Endothelial cell of umbilical vein (primary cell): Measurements from ENCODE around the gene ZPLD1. TPM values are rescaled to one million over a fixed set of nuclear protein-coding genes. Genes with fewer than 3 reads are reported as not detected.

ENCODE experiments used
- BruUV-seq: library from RNA; stranded (reverse); fragments of 400-500 nt; replicated peaks from 2 replicates; lab custom pipeline; 2021; lab: Mats Ljungman, UMichigan
- CTCF ChIA-PET: fragments of 300-600, 350-600 bp; sonication (Branson Sonifier 250); formaldehyde crosslinking; loops from one replicate; lab custom pipeline; 2021; ENCODE audit warnings: antibody characterized with exemption, inconsistent platforms; lab: Charles Lee
- POLR2A ChIA-PET: fragments of 300-600, 350-600 bp; sonication (Branson Sonifier 250); formaldehyde crosslinking; loops from one replicate; lab custom pipeline; 2021; ENCODE audit warnings: antibody characterized with exemption, inconsistent platforms; lab: Charles Lee
- DNase-seq: peaks from one replicate; pipeline ENCODE4 v3.0.0-alpha.2; 2011; ENCODE audit warnings: low read depth, low spot score
- FAIRE-seq: peaks from 2 replicates; lab custom pipeline; 2011; peaks lifted over from hg19 to GRCh38; lab: Jason Lieb, UNC
- H2AFZ ChIP-seq: 2 replicates; pipeline ENCODE4 v1.6.0; 2012; ENCODE audit warnings: low read depth, low read length, control low read depth, inconsistent platforms
- H3K27ac ChIP-seq: 2 replicates; pipeline ENCODE4 v1.5.1; 2011; ENCODE audit warnings: low read depth, mild to moderate bottlenecking, control low read depth, low read length, moderate library complexity; ENCODE audit not compliant: insufficient read depth
- H3K27me3 ChIP-seq, 2 experiments: 2 replicates each; pipeline versions ENCODE4 v1.6.0 to v1.6.1; 2011; ENCODE audit warnings: low read length in 2 of 2, mixed read lengths in 1 of 2; ENCODE audit not compliant: control insufficient read depth in 2 of 2, insufficient read depth in 2 of 2
- H3K36me3 ChIP-seq, 2 experiments: 2 replicates in 1 of 2; 3 replicates in 1 of 2; pipeline ENCODE4 v1.5.1; 2011; ENCODE audit warnings: low read length in 2 of 2, mild to moderate bottlenecking in 1 of 2, moderate library complexity in 1 of 2; ENCODE audit not compliant: control insufficient read depth in 2 of 2, insufficient read depth in 2 of 2; ENCODE audit errors: extremely low read depth in 1 of 2
- H3K4me1 ChIP-seq: 3 replicates; pipeline ENCODE4 v1.5.1; 2011; ENCODE audit warnings: mild to moderate bottlenecking, low read length; ENCODE audit not compliant: control insufficient read depth, insufficient read depth; ENCODE audit errors: extremely low read depth
- H3K4me2 ChIP-seq: 2 replicates; pipeline ENCODE4 v1.6.1; 2011; ENCODE audit warnings: low read length, control low read depth, mixed read lengths; ENCODE audit not compliant: insufficient read depth
- H3K4me3 ChIP-seq, 3 experiments: fragments of 200-600 bp in 1 of 3; sonication (generic), shearing (Covaris generic) in 1 of 3; replicated peaks in 1 of 3; 2 replicates each; pipeline ENCODE4 v1.5.1; 2011 to 2016; ENCODE audit warnings: control low read depth in 3 of 3, low read length in 3 of 3, mild to moderate bottlenecking in 2 of 3, inconsistent platforms in 1 of 3, low read depth in 1 of 3, moderate library complexity in 1 of 3; ENCODE audit not compliant: insufficient read depth in 1 of 3
- H3K79me2 ChIP-seq: 2 replicates; pipeline ENCODE4 v1.6.0; 2012; ENCODE audit warnings: low read length, inconsistent platforms; ENCODE audit not compliant: control insufficient read depth, insufficient read depth
- H3K9ac ChIP-seq: replicated peaks from 2 replicates; pipeline ENCODE3; 2011; ENCODE audit warnings: low read length, control low read depth; ENCODE audit not compliant: insufficient read depth; ENCODE audit errors: extremely low read depth
- H3K9me1 ChIP-seq: replicated peaks from 3 replicates; pipeline ENCODE4 v1.6.0; 2011; ENCODE audit warnings: mild to moderate bottlenecking, low read length; ENCODE audit not compliant: control insufficient read depth, insufficient read depth; ENCODE audit errors: extremely low read depth
- H3K9me3 ChIP-seq: replicated peaks from 2 replicates; pipeline ENCODE4 v1.5.1; 2012; ENCODE audit warnings: low read length, inconsistent platforms; ENCODE audit not compliant: control insufficient read depth, insufficient read depth
- H4K20me1 ChIP-seq: replicated peaks from 2 replicates; pipeline ENCODE3; 2011; ENCODE audit warnings: mild to moderate bottlenecking, low read length; ENCODE audit not compliant: control insufficient read depth, insufficient read depth; ENCODE audit errors: extremely low read depth
- CTCF ChIP-seq, 2 donors: IDR thresholded peaks; 1 replicate in 1 of 2; 2 replicates in 1 of 2; pipeline ENCODE4 v1.5.1; 2011; ENCODE audit warnings: low read length in 2 of 2, mild to moderate bottlenecking in 2 of 2, moderate library complexity in 2 of 2, control low read depth in 1 of 2, inconsistent platforms in 1 of 2, low read depth in 1 of 2; ENCODE audit not compliant: insufficient read depth in 1 of 2; ENCODE audit errors: extremely low read depth in 1 of 2
- FOS ChIP-seq: IDR thresholded peaks from 2 replicates; pipeline ENCODE4 v1.6.1; 2011; ENCODE audit warnings: mild to moderate bottlenecking, low read length, moderate library complexity, borderline replicate concordance; ENCODE audit not compliant: insufficient read depth
- GATA2 ChIP-seq: IDR thresholded peaks from 2 replicates; pipeline ENCODE4 v1.7.0; 2011; ENCODE audit warnings: low read depth, mild to moderate bottlenecking, moderate library complexity, mixed read lengths, low read length; ENCODE audit not compliant: insufficient read length, insufficient read depth
- JUN ChIP-seq: IDR thresholded peaks from 2 replicates; pipeline ENCODE4 v1.6.1; 2011; ENCODE audit warnings: borderline replicate concordance, low read depth; ENCODE audit not compliant: insufficient read length, insufficient read depth
- MAX ChIP-seq: IDR thresholded peaks from 2 replicates; pipeline ENCODE4 v1.6.1; 2011; ENCODE audit not compliant: insufficient read depth, insufficient read length
- POLR2A ChIP-seq: IDR thresholded peaks from 2 replicates; pipeline ENCODE4 v1.6.1; 2012; ENCODE audit warnings: low read depth, mild to moderate bottlenecking, control low read depth, low read length
- POLR2AphosphoS5 ChIP-seq: IDR thresholded peaks from 2 replicates; pipeline ENCODE4 v1.6.1; 2012; ENCODE audit warnings: low read depth, mild to moderate bottlenecking, control low read depth, low read length, moderate library complexity; ENCODE audit not compliant: insufficient read depth
- dilution Hi-C: fragments of 300-500 bp; cut with MboI; formaldehyde crosslinking; loops from one replicate; pipeline ENCODE4 v1.15.0; 2019; ENCODE audit warnings: low sequenced_read_pairs; ENCODE audit not compliant: extremely low pct_ligation_motif_present
- intact Hi-C: fragments of 100-400 bp; cut with micrococcal nuclease; formaldehyde crosslinking; loops from one replicate; pipeline ENCODE4 v1.10.0; 2022
- polyA plus RNA-seq, 4 experiments: library from polyadenylated mRNA; depleted of rRNA in 3 of 4; stranded (reverse) in 3 of 4; unstranded in 1 of 4; fragments of >200 nt; gene quantifications; 2 replicates each; pipeline versions ENCODE4 v1.2.1 to v1.2.3, GENCODE V29; 2011 to 2012; ENCODE audit warnings: missing spikeins in 1 of 4
- total RNA-seq: library from RNA; stranded (reverse); gene quantifications from 2 replicates; pipeline ENCODE4 v1.2.3, GENCODE V29; 2021

Gene ZPLD1
- total and polyA plus RNA-seq, 2 donors (not counting 3 experiments of a cell fraction or from before 2014, with no cell fraction given) = not detected

GRCh38 chr3:102447272-102447671 is 12.5 kb downstream of the ZPLD1 start:
- POLR2A ChIA-PET = interaction anchor here (0.6 kb wide), 1 partner anchor 64 kb away, joined by 3 read pairs; no protein-coding TSS in a partner anchor
- no TSS peak for BruUV-seq
- Histone ChIP-seq H3K9ac (no peak overlapping the region), H3K27me3 (peaks cover 0 to 2% of the 10 kb centered on the region in 2 experiments), H3K9me3 (no peaks in the 10 kb centered on the region), H3K36me3 (no peaks in the 10 kb centered on the region), H3K9me1 (no peaks in the 10 kb centered on the region), H3K27ac (no peak overlapping the region), H3K79me2 (no peaks in the 10 kb centered on the region), H4K20me1 (no peaks in the 10 kb centered on the region), H3K4me2 (no peak overlapping the region), H3K4me3 (no peak overlapping the region), H2AFZ (no peak overlapping the region), H3K4me1 (no peaks in the 10 kb centered on the region)
- CTCF ChIA-PET = no interaction called here
- FAIRE-seq (no peak), DNase-seq (no peak)
- dilution Hi-C loops = no loop called here
- no peak for TF ChIP-seq MAX
- TF ChIP-seq CTCF (IDR thresholded peaks at IDR 0.05; ENCODE audit: extremely low read depth in 1 of 2, insufficient read depth in 1 of 2, low read depth in 1 of 2, low read length in 2 of 2) = no peak
- TF ChIP-seq POLR2AphosphoS5 = no peak
- intact Hi-C loops = no loop called here

GRCh38 chr3:102449341-102449740 is 14.5 kb downstream of the ZPLD1 start:
- DNase-seq = no peak
- Histone ChIP-seq H2AFZ (no peak overlapping the region), H3K27me3 (peaks cover 0 to 2% of the 10 kb centered on the region in 2 experiments), H3K36me3 (no peaks in the 10 kb centered on the region), H3K9me1 (no peaks in the 10 kb centered on the region), H4K20me1 (no peaks in the 10 kb centered on the region), H3K4me1 (no peaks in the 10 kb centered on the region), H3K27ac (no peak overlapping the region), H3K9me3 (no peaks in the 10 kb centered on the region), H3K4me3 (no peak overlapping the region), H3K79me2 (no peaks in the 10 kb centered on the region), H3K4me2 (no peak overlapping the region), H3K9ac (no peak overlapping the region)
- dilution Hi-C loops (no loop called here), intact Hi-C loops (no loop called here)
- CTCF ChIA-PET = no interaction called here
- POLR2A ChIA-PET = no interaction called here
- BruUV-seq = no TSS peak
- TF ChIP-seq JUN (no peak), MAX (no peak), GATA2 (no peak), POLR2AphosphoS5 (no peak), FOS (no peak), POLR2A (no peak)
- no peak for FAIRE-seq
